Stimulated activated CD8-positive, alpha-beta memory T cell treated with anti-CD3 and anti-CD28 coated beads, Interleukin-4, amount 100 ng/mL, for 4 hours (primary cell): Measurements from ENCODE around the gene CDKN2D.
"Not testable (repeated sequence)": the region's sequence is repeated elsewhere in the genome, so short reads cannot be mapped to it uniquely, and the experiment has no call there.

ENCODE experiments used
- DNase-seq, 2 donors: peaks; one replicate each; pipeline ENCODE4 v3.0.0-alpha.2; 2020; ENCODE audit warnings: low read depth in 2 of 2, low spot score in 1 of 2

CDKN2D gene

GRCh38 chr19:10582091-10582490 lies 13.3 kb upstream of the CDKN2D start:
- DNase-seq: no peak

GRCh38 chr19:10580979-10581631 lies 12.3 kb upstream of the CDKN2D start:
- DNase-seq: peak; percentile 77 to 90

GRCh38 chr19:10577951-10578350 lies 9.2 kb upstream of the CDKN2D start:
- no peak for DNase-seq

- no peak for DNase-seq
These were observed 6.4 kb upstream of the CDKN2D start for GRCh38 chr19:10575011-10575716.

- no peak for DNase-seq
These were observed 5.7 kb upstream of the CDKN2D start for GRCh38 chr19:10574462-10574861.

- DNase-seq: not testable (repeated sequence)
These were observed 5.0 kb upstream of the CDKN2D start for GRCh38 chr19:10573793-10574192.

- peak in 1 of 2 donors; percentile 20 for DNase-seq
These were observed 535 bp downstream of the CDKN2D start for GRCh38 chr19:10568062-10568825.

- no peak for DNase-seq
These were observed 1.1 kb downstream of the CDKN2D start for GRCh38 chr19:10567656-10568055.

GRCh38 chr19:10566658-10567410 lies 1.9 kb downstream of the CDKN2D start:
- DNase-seq: peak; percentile 22 to 43

GRCh38 chr19:10566408-10566657 lies 2.4 kb downstream of the CDKN2D start:
- no peak for DNase-seq

- peak; percentile 91 to 97 for DNase-seq
These were observed 3.0 kb downstream of the CDKN2D start, which contains the start of gene KRI1 for GRCh38 chr19:10565567-10566407. Gene KRI1 (minus strand): TSS chr19:10566010. CDS start chr19:10565999, 11 bp downstream.

GRCh38 chr19:10565028-10565566 lies 3.7 kb downstream of the CDKN2D start:
- peak in 1 of 2 donors; percentile 28 for DNase-seq

GRCh38 chr19:10562609-10563008 lies 6.2 kb downstream of the CDKN2D start:
- DNase-seq: no peak

GRCh38 chr19:10560154-10560553 lies 8.6 kb downstream of the CDKN2D start:
- no peak for DNase-seq

GRCh38 chr19:10557603-10558197 lies 11.1 kb downstream of the CDKN2D start:
- no peak for DNase-seq

- no peak for DNase-seq
These were observed 13.2 kb downstream of the CDKN2D start for GRCh38 chr19:10555610-10555973.

- no peak for DNase-seq
These were observed 13.8 kb downstream of the CDKN2D start for GRCh38 chr19:10554760-10555609.

GRCh38 chr19:10553943-10554381 lies 14.8 kb downstream of the CDKN2D start:
- peak in 1 of 2 donors; percentile 34 for DNase-seq

- no peak for DNase-seq
These were observed 15.6 kb downstream of the CDKN2D start for GRCh38 chr19:10553087-10553667.
